SK-N-SH (cell line): ENCODE data around the gene STMN1. TPM values are rescaled to one million over a fixed set of nuclear protein-coding genes. Genes with fewer than 3 reads are reported as not detected.

Source experiments
- CTCF ChIA-PET: fragments of 300-600, 350-600 bp; formaldehyde crosslinking; extraction: SDS; loops from one replicate; lab custom pipeline; 2021; lab: Yijun Ruan, JAX
- POLR2A ChIA-PET: fragments of 350-600 bp; sonication (Branson Sonifier 250); formaldehyde crosslinking; extraction: SDS; loops from one replicate; lab custom pipeline; 2020; ENCODE audit warnings: antibody characterized with exemption, inconsistent platforms; lab: Yijun Ruan, JAX
- DNase-seq: peaks from one replicate; pipeline ENCODE4 v3.0.0; 2012
- H2AFZ ChIP-seq: fragments of 200-600 bp; sonication (generic); 2 replicates; pipeline ENCODE4 v1.8.1; 2016; ENCODE audit warnings: antibody characterized with exemption, mild to moderate bottlenecking, low read depth
- H3F3A ChIP-seq: fragments of 200-600 bp; sonication (generic); replicated peaks from 2 replicates; pipeline ENCODE3; 2016; ENCODE audit warnings: antibody characterized with exemption, mild to moderate bottlenecking; ENCODE audit not compliant: insufficient read depth
- H3K27ac ChIP-seq, 2 experiments: fragments of 200-500 bp in 1 of 2; fragments of 200-600 bp in 1 of 2; sonication (Bioruptor generic) in 1 of 2; sonication (generic), shearing (Covaris generic) in 1 of 2; 2 replicates each; pipeline versions ENCODE4 v1.5.1 to v1.6.1; 2014 to 2016; ENCODE audit warnings: low read depth in 2 of 2, inconsistent platforms in 1 of 2, low read length in 1 of 2, mild to moderate bottlenecking in 1 of 2, mixed read lengths in 1 of 2
- H3K27me3 ChIP-seq: fragments of 200-600 bp; sonication (generic), shearing (Covaris generic); 2 replicates; pipeline ENCODE4 v1.6.1; 2016; ENCODE audit warnings: mixed run types; ENCODE audit not compliant: insufficient read depth
- H3K36me3 ChIP-seq, 2 experiments: fragments of 200-500 bp in 1 of 2; fragments of 200-600 bp in 1 of 2; sonication (Bioruptor generic) in 1 of 2; sonication (generic) in 1 of 2; replicated peaks in 1 of 2; 2 replicates each; pipeline versions ENCODE3 to v1.5.1; 2014 to 2016; ENCODE audit warnings: low read length in 1 of 2, mild to moderate bottlenecking in 1 of 2; ENCODE audit not compliant: insufficient read depth in 2 of 2, control insufficient read depth in 1 of 2
- H3K4me1 ChIP-seq, 2 experiments: fragments of 200-500 bp in 1 of 2; fragments of 200-600 bp in 1 of 2; sonication (Bioruptor generic) in 1 of 2; sonication (generic), shearing (Covaris generic) in 1 of 2; 2 replicates each; pipeline versions ENCODE4 v1.5.1 to v1.6.1; 2014 to 2016; ENCODE audit warnings: low read depth in 1 of 2, low read length in 1 of 2, mixed run types in 1 of 2; ENCODE audit not compliant: insufficient read depth in 2 of 2, control insufficient read depth in 1 of 2
- H3K4me2 ChIP-seq: fragments of 200-600 bp; sonication (generic), shearing (Covaris generic); 2 replicates; pipeline ENCODE4 v1.6.1; 2017; ENCODE audit warnings: mixed run types
- H3K4me3 ChIP-seq, 2 experiments: fragments of 200-500 bp in 1 of 2; fragments of 200-600 bp in 1 of 2; sonication (Bioruptor generic) in 1 of 2; sonication (generic), shearing (Covaris generic) in 1 of 2; 2 replicates each; pipeline versions ENCODE4 v1.5.1 to v1.8.1; 2014 to 2016; ENCODE audit warnings: low read depth in 2 of 2, inconsistent platforms in 1 of 2, low read length in 1 of 2, mild to moderate bottlenecking in 1 of 2, mixed read lengths in 1 of 2, moderate library complexity in 1 of 2
- H3K79me2 ChIP-seq: fragments of 200-600 bp; sonication (generic); 2 replicates; pipeline ENCODE4 v1.8.1; 2017; ENCODE audit warnings: mild to moderate bottlenecking; ENCODE audit not compliant: insufficient read depth
- H3K9ac ChIP-seq: fragments of 200-600 bp; sonication (generic); 2 replicates; pipeline ENCODE4 v1.6.1; 2017; ENCODE audit warnings: mixed run types
- H3K9me2 ChIP-seq: fragments of 200-600 bp; sonication (generic); 2 replicates; pipeline ENCODE4 v1.6.1; 2017; ENCODE audit warnings: mixed run types
- H3K9me3 ChIP-seq: fragments of 200-600 bp; sonication (generic); 2 replicates; pipeline ENCODE4 v1.6.1; 2017; ENCODE audit warnings: mixed run types, mild to moderate bottlenecking, moderate library complexity
- H4K20me1 ChIP-seq: fragments of 200-600 bp; sonication (generic); 2 replicates; pipeline ENCODE4 v1.6.1; 2017; ENCODE audit warnings: mild to moderate bottlenecking, mixed run types; ENCODE audit not compliant: insufficient read depth
- EP300 ChIP-seq, 2 experiments: IDR thresholded peaks; 2 replicates each; pipeline versions ENCODE4 v1.4.0 to v1.6.1; 2012; ENCODE audit warnings: borderline replicate concordance in 1 of 2, low read depth in 1 of 2, low read length in 1 of 2
- EZH2phosphoT487 ChIP-seq: fragments of 200-600 bp; sonication (generic); IDR thresholded peaks from 2 replicates; pipeline ENCODE4 v1.6.1; 2017; ENCODE audit warnings: low read depth, mixed run types, mild to moderate bottlenecking, antibody characterized with exemption, moderate library complexity, borderline replicate concordance
- FOSL2 ChIP-seq: IDR thresholded peaks from 2 replicates; pipeline ENCODE4 v1.4.0; 2012; ENCODE audit warnings: low read depth, mild to moderate bottlenecking, moderate library complexity, borderline replicate concordance
- FOXM1 ChIP-seq: IDR thresholded peaks from 2 replicates; pipeline ENCODE4 v1.4.0; 2012; ENCODE audit warnings: low read depth, mild to moderate bottlenecking
- GATA2 ChIP-seq: sonication (generic); formaldehyde crosslinking; IDR thresholded peaks from 2 replicates; pipeline ENCODE4 v1.5.0; 2020; ENCODE audit warnings: mild to moderate bottlenecking, missing genetic modification reagents
- JUND ChIP-seq: IDR thresholded peaks from 2 replicates; pipeline ENCODE4 v1.4.0; 2012
- MEF2A ChIP-seq: IDR thresholded peaks from 2 replicates; pipeline ENCODE4 v1.4.0; 2012; ENCODE audit warnings: low read depth, borderline replicate concordance
- MXI1 ChIP-seq: IDR thresholded peaks from 2 replicates; pipeline ENCODE4 v1.6.1; 2012; ENCODE audit warnings: mild to moderate bottlenecking, low read depth, low read length, improper control_type of control experiment
- NFIC ChIP-seq: IDR thresholded peaks from 2 replicates; pipeline ENCODE4 v1.4.0; 2012; ENCODE audit warnings: borderline replicate concordance
- PBX3 ChIP-seq: IDR thresholded peaks from 2 replicates; pipeline ENCODE4; 2012
- POLR2AphosphoS5 ChIP-seq: IDR thresholded peaks from 2 replicates; pipeline ENCODE4 v1.6.1; 2012; ENCODE audit warnings: low read depth, low read length
- RAD21 ChIP-seq: IDR thresholded peaks from 2 replicates; pipeline ENCODE4 v1.6.1; 2012; ENCODE audit warnings: mild to moderate bottlenecking, low read length
- RCOR1 ChIP-seq: fragments of 150-350 bp; IDR thresholded peaks from 2 replicates; pipeline ENCODE4 v1.6.1; 2017; ENCODE audit warnings: antibody characterized with exemption, low read length
- RFX5 ChIP-seq: IDR thresholded peaks from 2 replicates; pipeline ENCODE4 v1.6.1; 2012; ENCODE audit warnings: mild to moderate bottlenecking, improper control_type of control experiment, low read length
- SIN3A ChIP-seq: IDR thresholded peaks from 2 replicates; pipeline ENCODE4 v1.6.1; 2012; ENCODE audit warnings: low read depth, mild to moderate bottlenecking, low read length, moderate library complexity, borderline replicate concordance
- SMC3 ChIP-seq: IDR thresholded peaks from 2 replicates; pipeline ENCODE4 v1.6.1; 2012; ENCODE audit warnings: low read depth, low read length, improper control_type of control experiment
- TAF1 ChIP-seq: IDR thresholded peaks from 2 replicates; pipeline ENCODE4 v1.6.1; 2012; ENCODE audit warnings: low read depth, mild to moderate bottlenecking, low read length, moderate library complexity, borderline replicate concordance
- YY1 ChIP-seq: IDR thresholded peaks from 2 replicates; pipeline ENCODE4 v1.4.0; 2012; ENCODE audit warnings: low read depth, mild to moderate bottlenecking
- WGBS: methylation state at CpG from one replicate; pipeline ENCODE4 v1.1.6; 2017; ENCODE audit warnings: low lambda C conversion rate; 5-methylcytosine and 5-hydroxymethylcytosine counted together
- polyA plus RNA-seq, 3 experiments: library from polyadenylated mRNA; depleted of rRNA; stranded (reverse); fragments of >200 nt; gene quantifications; 2 replicates each; pipeline ENCODE4 v1.2.3, GENCODE V29; 2012
- TF ChIP-seq, protein P1 (sequence below): IDR thresholded peaks from 2 replicates; pipeline ENCODE4 v1.4.0; 2012; ENCODE audit warnings: low read depth
- TF ChIP-seq, protein P2 (sequence below): IDR thresholded peaks from 2 replicates; pipeline ENCODE4 v1.6.1; 2012; ENCODE audit warnings: mild to moderate bottlenecking, low read depth, low read length, moderate library complexity
- TF ChIP-seq, protein P3 (sequence below): IDR thresholded peaks from 2 replicates; pipeline ENCODE4 v1.4.0; 2012; ENCODE audit warnings: low read depth, borderline replicate concordance

Gene STMN1
- polyA plus RNA-seq, 1 of the 3 experiments (the other 2 are of a cell fraction), result 143 TPM

GRCh38 chr1:25922971-25923552 is 16.8 kb upstream of the STMN1 start:
- no peak overlapping the region for H3K27ac ChIP-seq
- no peaks in the 10 kb centered on the region for H3K27me3 ChIP-seq
- H3K9me2 ChIP-seq, result no peaks in the 10 kb centered on the region
- WGBS, result 85% methylated on average over 27 of the region's 32 CpGs
- H4K20me1 ChIP-seq, result no peaks in the 10 kb centered on the region
- ChIA-PET CTCF (interaction anchor here (1.7 to 2.3 kb wide), 2 partner anchors 22 to 75 kb away, joined by 3 to 8 read pairs; partner anchors contain the start of gene PAFAH2), POLR2A (no interaction called here)
- H3K4me1 ChIP-seq, result peaks cover 0 to 15% of the 10 kb centered on the region in 2 experiments; a peak in 1 of 4 replicates
- no peaks in the 10 kb centered on the region for H3F3A ChIP-seq
- no peak for DNase-seq
- no peak overlapping the region for H3K4me2 ChIP-seq
- H3K36me3 ChIP-seq, result no peaks in the 10 kb centered on the region
- no peaks in the 10 kb centered on the region for H3K9me3 ChIP-seq
- H3K4me3 ChIP-seq, result no peak overlapping the region
- H2AFZ ChIP-seq, result no peak overlapping the region
- no peak overlapping the region for H3K9ac ChIP-seq
- no peak for TF ChIP-seq FOSL2
- no peak for TF ChIP-seq MXI1
- TF ChIP-seq, protein P1, sequence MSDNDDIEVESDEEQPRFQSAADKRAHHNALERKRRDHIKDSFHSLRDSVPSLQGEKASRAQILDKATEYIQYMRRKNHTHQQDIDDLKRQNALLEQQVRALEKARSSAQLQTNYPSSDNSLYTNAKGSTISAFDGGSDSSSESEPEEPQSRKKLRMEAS, result no peak
- TF ChIP-seq NFIC, result no peak
- TF ChIP-seq EP300 (IDR thresholded peaks at IDR 0.05; ENCODE audit: borderline replicate concordance in 1 of 2, low read depth in 1 of 2, low read length in 1 of 2), result no peak
- TF ChIP-seq TAF1, result no peak
- H3K79me2 ChIP-seq, result no peaks in the 10 kb centered on the region

DNA sequence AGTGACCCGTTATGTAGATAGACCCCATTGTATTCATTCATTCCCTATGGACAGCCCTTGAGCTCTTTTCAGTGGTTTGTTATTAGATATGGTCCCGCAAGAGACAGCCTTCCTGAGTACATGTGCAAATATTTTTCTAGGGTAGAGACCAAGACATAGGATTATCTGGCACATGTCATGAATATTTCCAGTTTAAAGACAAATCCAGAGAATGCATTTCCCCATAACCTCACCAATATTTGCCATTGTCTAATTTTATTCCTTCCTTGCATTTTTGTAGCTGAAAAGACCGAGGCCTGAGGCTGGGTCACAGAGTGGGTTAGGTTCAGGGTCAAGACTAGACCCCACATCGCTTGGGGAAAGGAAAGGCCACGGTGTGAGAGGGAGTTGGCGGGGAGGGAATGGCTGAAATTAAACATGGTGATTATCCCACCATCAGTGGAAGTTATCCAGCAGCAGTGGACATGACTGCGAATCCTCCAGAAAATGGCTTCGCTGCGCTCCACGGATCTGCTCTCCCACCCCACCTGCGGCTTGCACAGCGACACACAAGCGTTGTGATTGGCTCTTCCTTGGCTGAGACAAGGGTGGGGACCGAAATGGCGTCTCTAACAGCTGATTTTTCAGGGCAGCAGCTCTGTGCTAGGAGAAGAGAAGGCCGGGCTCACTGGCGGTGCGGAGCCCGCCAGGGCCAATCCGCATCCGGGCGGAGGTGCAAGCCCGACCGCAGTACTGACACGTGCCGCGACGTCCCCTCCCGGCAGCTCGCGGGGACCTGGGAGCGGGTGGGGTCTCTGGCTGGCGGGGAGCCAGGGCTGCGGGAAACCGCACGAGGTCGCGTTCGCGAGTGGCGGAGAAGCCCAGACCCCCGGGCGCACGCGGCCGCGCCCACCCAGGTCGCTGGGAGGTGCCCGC is 16.1 kb upstream of the STMN1 start:
- H3K4me3 ChIP-seq, result no peak overlapping the region
- WGBS, result 85% methylated on average over 40 of the region's 49 CpGs
- H3K4me1 ChIP-seq, result peaks cover 0 to 7% of the 10 kb centered on the region in 2 experiments; a peak in 1 of 4 replicates
- H2AFZ ChIP-seq, result no peak overlapping the region
- no peak overlapping the region for H3K9ac ChIP-seq
- POLR2A ChIA-PET, result no interaction called here
- no peaks in the 10 kb centered on the region for H3K36me3 ChIP-seq
- no peak for DNase-seq
- no peaks in the 10 kb centered on the region for H3F3A ChIP-seq
- no peak overlapping the region for H3K4me2 ChIP-seq
- no peaks in the 10 kb centered on the region for H3K9me2 ChIP-seq
- H3K79me2 ChIP-seq, result no peaks in the 10 kb centered on the region
- H4K20me1 ChIP-seq, result no peaks in the 10 kb centered on the region
- no peaks in the 10 kb centered on the region for H3K27me3 ChIP-seq
- no peak overlapping the region for H3K27ac ChIP-seq
- H3K9me3 ChIP-seq, result no peaks in the 10 kb centered on the region
- CTCF ChIA-PET, result interaction anchor here (1.7 to 2.3 kb wide), 3 partner anchors 23 to 75 kb away, joined by 3 to 8 read pairs (median 8); partner anchors contain the start of gene PAFAH2
- TF ChIP-seq, protein P2, sequence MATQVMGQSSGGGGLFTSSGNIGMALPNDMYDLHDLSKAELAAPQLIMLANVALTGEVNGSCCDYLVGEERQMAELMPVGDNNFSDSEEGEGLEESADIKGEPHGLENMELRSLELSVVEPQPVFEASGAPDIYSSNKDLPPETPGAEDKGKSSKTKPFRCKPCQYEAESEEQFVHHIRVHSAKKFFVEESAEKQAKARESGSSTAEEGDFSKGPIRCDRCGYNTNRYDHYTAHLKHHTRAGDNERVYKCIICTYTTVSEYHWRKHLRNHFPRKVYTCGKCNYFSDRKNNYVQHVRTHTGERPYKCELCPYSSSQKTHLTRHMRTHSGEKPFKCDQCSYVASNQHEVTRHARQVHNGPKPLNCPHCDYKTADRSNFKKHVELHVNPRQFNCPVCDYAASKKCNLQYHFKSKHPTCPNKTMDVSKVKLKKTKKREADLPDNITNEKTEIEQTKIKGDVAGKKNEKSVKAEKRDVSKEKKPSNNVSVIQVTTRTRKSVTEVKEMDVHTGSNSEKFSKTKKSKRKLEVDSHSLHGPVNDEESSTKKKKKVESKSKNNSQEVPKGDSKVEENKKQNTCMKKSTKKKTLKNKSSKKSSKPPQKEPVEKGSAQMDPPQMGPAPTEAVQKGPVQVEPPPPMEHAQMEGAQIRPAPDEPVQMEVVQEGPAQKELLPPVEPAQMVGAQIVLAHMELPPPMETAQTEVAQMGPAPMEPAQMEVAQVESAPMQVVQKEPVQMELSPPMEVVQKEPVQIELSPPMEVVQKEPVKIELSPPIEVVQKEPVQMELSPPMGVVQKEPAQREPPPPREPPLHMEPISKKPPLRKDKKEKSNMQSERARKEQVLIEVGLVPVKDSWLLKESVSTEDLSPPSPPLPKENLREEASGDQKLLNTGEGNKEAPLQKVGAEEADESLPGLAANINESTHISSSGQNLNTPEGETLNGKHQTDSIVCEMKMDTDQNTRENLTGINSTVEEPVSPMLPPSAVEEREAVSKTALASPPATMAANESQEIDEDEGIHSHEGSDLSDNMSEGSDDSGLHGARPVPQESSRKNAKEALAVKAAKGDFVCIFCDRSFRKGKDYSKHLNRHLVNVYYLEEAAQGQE, result no peak
- TF ChIP-seq SIN3A, result no peak
- no peak for TF ChIP-seq RCOR1
- no peak for TF ChIP-seq RAD21
- TF ChIP-seq RFX5, result no peak
- no peak for TF ChIP-seq MEF2A
- no peak for TF ChIP-seq JUND
- TF ChIP-seq, protein P3, sequence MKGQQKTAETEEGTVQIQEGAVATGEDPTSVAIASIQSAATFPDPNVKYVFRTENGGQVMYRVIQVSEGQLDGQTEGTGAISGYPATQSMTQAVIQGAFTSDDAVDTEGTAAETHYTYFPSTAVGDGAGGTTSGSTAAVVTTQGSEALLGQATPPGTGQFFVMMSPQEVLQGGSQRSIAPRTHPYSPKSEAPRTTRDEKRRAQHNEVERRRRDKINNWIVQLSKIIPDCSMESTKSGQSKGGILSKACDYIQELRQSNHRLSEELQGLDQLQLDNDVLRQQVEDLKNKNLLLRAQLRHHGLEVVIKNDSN, result no peak
- TF ChIP-seq YY1, result no peak
- TF ChIP-seq EZH2phosphoT487, result no peak
- no peak for TF ChIP-seq SMC3
- TF ChIP-seq PBX3, result no peak
- no peak for TF ChIP-seq GATA2 (CRISPR knock-in tag)
- TF ChIP-seq FOXM1, result no peak
- no peak for TF ChIP-seq POLR2AphosphoS5
